B cell (primary cell): ENCODE results near the gene EPHB1. TPM values are rescaled to one million over a fixed set of nuclear protein-coding genes. Genes with fewer than 3 reads are reported as not detected.
"Not testable (repeated sequence)": the region's sequence is repeated elsewhere in the genome, so short reads cannot be mapped to it uniquely, and the experiment has no call there.

Source experiments
- ATAC-seq: fragments of 200-7000 bp; cut with Tn5 transposase; one replicate; pipeline ENCODE4 v1.10.0; 2021; ENCODE audit warnings: low read depth, mild to moderate bottlenecking, moderate number of reproducible peaks, moderate library complexity
- CTCF ChIA-PET: fragments of 350-600 bp; sonication (Branson Sonifier 250); formaldehyde crosslinking; loops from one replicate; lab custom pipeline; 2021; ENCODE audit warnings: antibody characterized with exemption, inconsistent platforms; lab: Charles Lee
- POLR2A ChIA-PET: fragments of 350-600 bp; sonication (Branson Sonifier 250); formaldehyde crosslinking; loops from one replicate; lab custom pipeline; 2021; ENCODE audit warnings: antibody characterized with exemption; lab: Charles Lee
- DNase-seq: peaks from one replicate; pipeline ENCODE4 v3.0.0; 2013
- H2AFZ ChIP-seq: 2 replicates; pipeline ENCODE4 v1.6.1; 2012; ENCODE audit warnings: mild to moderate bottlenecking, low read depth, low read length; ENCODE audit not compliant: insufficient read depth, poor library complexity, severe bottlenecking
- H3K27ac ChIP-seq, 2 donors: 1 replicate in 1 of 2; 2 replicates in 1 of 2; pipeline ENCODE4 v1.5.1; 2012 to 2013; ENCODE audit warnings: low read length in 2 of 2, mild to moderate bottlenecking in 2 of 2, moderate library complexity in 1 of 2
- H3K27me3 ChIP-seq, 4 experiments: fragments of 200-600 bp in 1 of 4; sonication (generic) in 1 of 4; replicated peaks in 1 of 4; 1 replicate in 2 of 4; 2 replicates in 2 of 4; pipeline versions ENCODE4 v1.6.1 to v1.7.0; 2013 to 2016; ENCODE audit warnings: low read length in 3 of 4, mild to moderate bottlenecking in 2 of 4, mixed read lengths in 1 of 4, moderate library complexity in 1 of 4; ENCODE audit not compliant: insufficient read depth in 4 of 4, control insufficient read depth in 3 of 4; ENCODE audit errors: control extremely low read depth in 1 of 4
- H3K36me3 ChIP-seq, 2 experiments: replicated peaks in 1 of 2; 1 replicate in 1 of 2; 2 replicates in 1 of 2; pipeline versions ENCODE4 v1.6.1 to v1.7.1; 2013; ENCODE audit warnings: low read length in 1 of 2; ENCODE audit not compliant: insufficient read depth in 2 of 2, control insufficient read depth in 1 of 2; ENCODE audit errors: control extremely low read depth in 1 of 2, extremely low read depth in 1 of 2
- H3K4me1 ChIP-seq, 2 donors: fragments of 200-600 bp in 1 of 2; sonication (generic) in 1 of 2; 1 replicate in 1 of 2; 2 replicates in 1 of 2; pipeline versions ENCODE4 v1.5.1 to v1.6.1; 2013 to 2017; ENCODE audit warnings: low read length in 2 of 2; ENCODE audit not compliant: control insufficient read depth in 2 of 2, insufficient read depth in 2 of 2
- H3K4me2 ChIP-seq: replicated peaks from 2 replicates; pipeline ENCODE3; 2012; ENCODE audit warnings: mild to moderate bottlenecking, low read depth, low read length; ENCODE audit not compliant: poor library complexity, severe bottlenecking
- H3K4me3 ChIP-seq, 5 experiments: fragments of 200-600 bp in 1 of 5; sonication (generic) in 1 of 5; 1 replicate in 3 of 5; 2 replicates in 2 of 5; pipeline versions ENCODE4 v1.5.1 to v1.7.0; 2011 to 2016; ENCODE audit warnings: low read length in 4 of 5, mild to moderate bottlenecking in 4 of 5, low read depth in 2 of 5, control low read depth in 1 of 5, moderate library complexity in 1 of 5; ENCODE audit not compliant: insufficient read depth in 1 of 5; ENCODE audit errors: control extremely low read depth in 1 of 5, extremely low read depth in 1 of 5
- H3K79me2 ChIP-seq: fragments of 200-600 bp; sonication (generic); one replicate; pipeline ENCODE4 v1.6.0; 2016; ENCODE audit warnings: low read length; ENCODE audit not compliant: control insufficient read depth, insufficient read depth
- H3K9ac ChIP-seq: fragments of 200-600 bp; sonication (generic); 2 replicates; pipeline ENCODE4 v1.6.1; 2017; ENCODE audit warnings: mild to moderate bottlenecking, low read length, moderate library complexity
- H3K9me3 ChIP-seq, 3 donors: one replicate each; pipeline versions ENCODE4 v1.6.1 to v1.7.1; 2013; ENCODE audit warnings: low read length in 2 of 3; ENCODE audit not compliant: control insufficient read depth in 2 of 3, insufficient read depth in 1 of 3; ENCODE audit errors: control extremely low read depth in 1 of 3
- H4K20me1 ChIP-seq: 2 replicates; pipeline ENCODE4 v1.6.0; 2012; ENCODE audit warnings: mild to moderate bottlenecking, low read length; ENCODE audit not compliant: insufficient read depth, control insufficient read depth, poor library complexity, severe bottlenecking
- H3K27ac Mint-ChIP-seq: one replicate; pipeline ENCODE4 v1.8.0; 2021; ENCODE audit warnings: mixed read lengths
- H3K27me3 Mint-ChIP-seq: one replicate; pipeline ENCODE4 v1.8.0; 2021; ENCODE audit warnings: mixed read lengths
- H3K4me1 Mint-ChIP-seq: one replicate; pipeline ENCODE4 v1.8.0; 2021; ENCODE audit warnings: mixed read lengths
- H3K4me3 Mint-ChIP-seq: one replicate; pipeline ENCODE4 v1.8.0; 2021; ENCODE audit warnings: mixed read lengths
- H3K9me3 Mint-ChIP-seq: one replicate; pipeline ENCODE4 v1.8.0; 2022; ENCODE audit warnings: mixed read lengths; ENCODE audit not compliant: insufficient read depth
- CTCF ChIP-seq: fragments of 200-600 bp; IDR thresholded peaks from one replicate; pipeline ENCODE4 v1.8.0; 2022; ENCODE audit warnings: antibody characterized with exemption, mild to moderate bottlenecking
- EZH2 ChIP-seq: IDR thresholded peaks from 2 replicates; pipeline ENCODE4 v1.6.1; 2012; ENCODE audit warnings: borderline replicate concordance, low read depth, mild to moderate bottlenecking, moderate library complexity, low read length; ENCODE audit not compliant: insufficient read depth, poor library complexity, severe bottlenecking
- WGBS: methylation state at CpG from one replicate; pipeline ENCODE4 v1.1.5; 2013; ENCODE audit warnings: missing lambda C conversion rate; ENCODE audit not compliant: insufficient coverage; 5-methylcytosine and 5-hydroxymethylcytosine counted together
- intact Hi-C: fragments of 100-400 bp; cut with micrococcal nuclease; formaldehyde crosslinking; loops from one replicate; pipeline ENCODE4 v1.10.0; 2022
- polyA plus RNA-seq: library from polyadenylated mRNA; depleted of rRNA; stranded (reverse); fragments of >200 nt; gene quantifications from 2 replicates; pipeline ENCODE4 v1.2.3, GENCODE V29; 2012
- total RNA-seq, 2 donors: library from RNA; stranded (reverse); fragments of 120-200 nt in 1 of 2; gene quantifications; 1 replicate in 1 of 2; 2 replicates in 1 of 2; pipeline versions ENCODE4 v1.2.3 to v1.2.4, GENCODE V29; 2013 to 2022

The EPHB1 gene
- total and polyA plus RNA-seq, 2 donors (not counting 1 experiment from before 2014, with no cell fraction given) = 0.01 TPM; not detected in 1

- no peak overlapping the region for H3K4me2 ChIP-seq
- Mint-ChIP-seq H3K9me3 (no peaks in the 10 kb centered on the region), H3K27ac (no peak overlapping the region), H3K4me3 (no peak overlapping the region), H3K27me3 (peaks cover 18% of the 10 kb centered on the region), H3K4me1 (no peaks in the 10 kb centered on the region)
- ChIA-PET CTCF (interaction anchor here (0.9 kb wide), 1 partner anchor 177 kb away, joined by 5 read pairs; the partner anchor contains the start of gene EPHB1), POLR2A (no interaction called here)
- no peaks in the 10 kb centered on the region for H3K79me2 ChIP-seq
- TF ChIP-seq EZH2 (no peak), CTCF (no peak)
- ATAC-seq (no peak), DNase-seq (no peak)
- no peaks in the 10 kb centered on the region for H3K36me3 ChIP-seq
- H3K27me3 ChIP-seq = no peaks in the 10 kb centered on the region
- no peaks in the 10 kb centered on the region for H3K9me3 ChIP-seq
- H3K9ac ChIP-seq = no peak overlapping the region
- intact Hi-C loops = no loop called here
- no peak overlapping the region for H3K4me3 ChIP-seq
- no peaks in the 10 kb centered on the region for H4K20me1 ChIP-seq
- no peak overlapping the region for H2AFZ ChIP-seq
- H3K27ac ChIP-seq = no peak overlapping the region
- 92% methylated on average over 3 of the region's 3 CpGs for WGBS
- H3K4me1 ChIP-seq = no peaks in the 10 kb centered on the region
Measured at GRCh38 chr3:134971306-134971705, 176.2 kb downstream of the EPHB1 start.

GRCh38 chr3:134971907-134972306 lies 176.8 kb downstream of the EPHB1 start:
- POLR2A ChIA-PET, H3K79me2 ChIP-seq, DNase-seq: not testable (repeated sequence)

More at GRCh38 chr3:134971907-134972306, 176.8 kb downstream of the EPHB1 start:
- H3K4me3 ChIP-seq, H3K27me3 ChIP-seq, H3K9me3 Mint-ChIP-seq, H3K9me3 ChIP-seq, H3K4me1 Mint-ChIP-seq, H3K36me3 ChIP-seq, H3K4me2 ChIP-seq, CTCF ChIA-PET, H3K9ac ChIP-seq, H2AFZ ChIP-seq, intact Hi-C loops, ATAC-seq, H3K27ac Mint-ChIP-seq, H3K4me3 Mint-ChIP-seq, H3K4me1 ChIP-seq, H3K27ac ChIP-seq, H4K20me1 ChIP-seq: not testable (repeated sequence)
- H3K27me3 Mint-ChIP-seq = peaks cover 18% of the 10 kb centered on the region
